Measurements from ENCODE around the gene DHFR2.

The DHFR2 gene

GRCh38 chr3:94020293-94020692 lies 42.4 kb downstream of the DHFR2 start:
- Histone ChIP-seq H3K4me2 (no peak overlapping the region), H3K4me1 (peaks cover 0 to 2% (median under 1%) of the 10 kb centered on the region in 10 experiments; a peak in 8 of 20 replicates), H3K9me3 (replicated peaks in 1 of 11) (no peaks in the 10 kb centered on the region), H3K27ac (no peak overlapping the region), H3K4me3 (no peak overlapping the region), H3K36me3 (peaks cover 0 to 7% (median 0%) of the 10 kb centered on the region in 11 experiments; a peak in 1 of 22 replicates), H3K9ac (no peak overlapping the region), H3K27me3 (no peaks in the 10 kb centered on the region), H4K20me1 (no peaks in the 10 kb centered on the region)
- no peak for TF ChIP-seq Cebpa-rat (IDR thresholded peaks at IDR 0.05)

GRCh38 chr3:94019659-94020058 lies 43.1 kb downstream of the DHFR2 start:
- Histone ChIP-seq H3K4me2 (no peak overlapping the region), H3K4me1 (peaks cover 0 to 8% (median 7%) of the 10 kb centered on the region in 10 experiments; a peak in 15 of 20 replicates), H3K9me3 (replicated peaks in 1 of 11) (no peaks in the 10 kb centered on the region), H4K20me1 (no peaks in the 10 kb centered on the region), H3K27ac (no peak overlapping the region), H3K4me3 (no peak overlapping the region), H3K9ac (no peak overlapping the region), H3K36me3 (peaks cover 0 to 7% (median 0%) of the 10 kb centered on the region in 11 experiments; a peak in 1 of 22 replicates), H3K27me3 (no peaks in the 10 kb centered on the region)
- TF ChIP-seq Cebpa-rat (IDR thresholded peaks at IDR 0.05), result no peak

- H3K4me1 ChIP-seq, result peaks cover 5 to 21% (median 11%) of the 10 kb centered on the region in 10 experiments; a peak in 18 of 20 replicates
- H3K27ac ChIP-seq, result no peak overlapping the region
- no peak overlapping the region for H3K9ac ChIP-seq
- no peak for TF ChIP-seq Cebpa-rat (IDR thresholded peaks at IDR 0.05)
- no peaks in the 10 kb centered on the region for H3K9me3 ChIP-seq (replicated peaks in 1 of 11)
- no peaks in the 10 kb centered on the region for H4K20me1 ChIP-seq
- no peaks in the 10 kb centered on the region for H3K27me3 ChIP-seq
- peak overlapping the region in 7 of 11 experiments; percentile 18 to 63 (median 41); a peak in 13 of 22 replicates for H3K4me2 ChIP-seq
- H3K4me3 ChIP-seq, result no peak overlapping the region
- peaks cover 0 to 7% (median 0%) of the 10 kb centered on the region in 11 experiments; a peak in 2 of 22 replicates for H3K36me3 ChIP-seq
Measured at GRCh38 chr3:94015025-94015424, 47.7 kb downstream of the DHFR2 start.

- Histone ChIP-seq H3K9ac (no peak overlapping the region), H3K27ac (no peak overlapping the region), H3K4me3 (no peak overlapping the region), H3K4me2 (peak overlapping the region in 1 of 11 experiments; percentile 13; a peak in 1 of 22 replicates), H3K36me3 (peaks cover 0 to 10% (median 6%) of the 10 kb centered on the region in 11 experiments; a peak in 16 of 22 replicates), H3K4me1 (peaks cover 5 to 21% (median 11%) of the 10 kb centered on the region in 10 experiments; a peak in 18 of 20 replicates), H4K20me1 (no peaks in the 10 kb centered on the region), H3K27me3 (no peaks in the 10 kb centered on the region), H3K9me3 (replicated peaks in 1 of 11) (peaks cover 0 to 5% (median 3%) of the 10 kb centered on the region in 11 experiments; a peak in 7 of 22 replicates)
- no peak for TF ChIP-seq Cebpa-rat (IDR thresholded peaks at IDR 0.05)
Measured at GRCh38 chr3:94012185-94012584, 50.5 kb downstream of the DHFR2 start.

GRCh38 chr3:94011233-94011711 lies 51.4 kb downstream of the DHFR2 start:
- Histone ChIP-seq H3K4me2 (peak overlapping the region in 2 of 11 experiments; percentile 13 to 66; a peak in 4 of 22 replicates), H3K4me1 (peaks cover 5 to 21% (median 11%) of the 10 kb centered on the region in 10 experiments; a peak in 18 of 20 replicates), H3K4me3 (no peak overlapping the region), H3K36me3 (peaks cover 0 to 16% (median 10%) of the 10 kb centered on the region in 11 experiments; a peak in 16 of 22 replicates), H3K27ac (peak overlapping the region in 2 of 11 experiments; percentile 22 to 32; a peak in 1 of 22 replicates), H3K9ac (no peak overlapping the region), H3K27me3 (no peaks in the 10 kb centered on the region), H4K20me1 (no peaks in the 10 kb centered on the region), H3K9me3 (replicated peaks in 1 of 11) (peaks cover 0 to 10% (median 4%) of the 10 kb centered on the region in 11 experiments; a peak in 7 of 22 replicates)
- no peak for TF ChIP-seq Cebpa-rat (IDR thresholded peaks at IDR 0.05)

- H3K9ac ChIP-seq, result no peak overlapping the region
- no peak overlapping the region for H3K4me2 ChIP-seq
- peaks cover 0 to 19% (median 10%) of the 10 kb centered on the region in 11 experiments; a peak in 16 of 22 replicates for H3K36me3 ChIP-seq
- peaks cover 0 to 10% (median 4%) of the 10 kb centered on the region in 11 experiments; a peak in 7 of 22 replicates for H3K9me3 ChIP-seq (replicated peaks in 1 of 11)
- no peaks in the 10 kb centered on the region for H3K27me3 ChIP-seq
- H4K20me1 ChIP-seq, result no peaks in the 10 kb centered on the region
- peaks cover 1 to 16% (median 4%) of the 10 kb centered on the region in 10 experiments; a peak in 18 of 20 replicates for H3K4me1 ChIP-seq
- TF ChIP-seq Cebpa-rat (IDR thresholded peaks at IDR 0.05), result no peak
- H3K4me3 ChIP-seq, result no peak overlapping the region
- no peak overlapping the region for H3K27ac ChIP-seq
Measured at GRCh38 chr3:94009608-94010007, 53.1 kb downstream of the DHFR2 start.

- Histone ChIP-seq H3K27ac (no peak overlapping the region), H3K9me3 (replicated peaks in 1 of 11) (peaks cover 0 to 10% (median 4%) of the 10 kb centered on the region in 11 experiments; a peak in 7 of 22 replicates), H3K4me1 (peaks cover 0 to 16% (median 0%) of the 10 kb centered on the region in 10 experiments; a peak in 4 of 20 replicates), H4K20me1 (no peaks in the 10 kb centered on the region), H3K36me3 (peaks cover 0 to 19% (median 10%) of the 10 kb centered on the region in 11 experiments; a peak in 16 of 22 replicates), H3K27me3 (no peaks in the 10 kb centered on the region), H3K9ac (no peak overlapping the region), H3K4me3 (no peak overlapping the region), H3K4me2 (no peak overlapping the region)
- TF ChIP-seq Cebpa-rat (IDR thresholded peaks at IDR 0.05), result no peak
Measured at GRCh38 chr3:94008253-94008652, 54.5 kb downstream of the DHFR2 start.

Data from BLaER1 treated with 17β-estradiol and CSF1 and Interleukin-3, amounts not matched to agents 10 nM and 100 nM (cell line).